ENCODE measurements around the gene TMEM190. TPM values are rescaled to one million over a fixed set of nuclear protein-coding genes. Genes with fewer than 3 reads are reported as not detected.

Gene TMEM190
- not detected in 2 replicates for total RNA-seq (2014; rRNA removed; shearing (Covaris generic))
- polyA plus RNA-seq (2015; cell fraction: cytosol; rRNA removed) = not detected in 2 replicates
- polyA plus RNA-seq (2015; cell fraction: nucleus; rRNA removed) = 1.5 and 3.4 TPM in 2 replicates

DNA sequence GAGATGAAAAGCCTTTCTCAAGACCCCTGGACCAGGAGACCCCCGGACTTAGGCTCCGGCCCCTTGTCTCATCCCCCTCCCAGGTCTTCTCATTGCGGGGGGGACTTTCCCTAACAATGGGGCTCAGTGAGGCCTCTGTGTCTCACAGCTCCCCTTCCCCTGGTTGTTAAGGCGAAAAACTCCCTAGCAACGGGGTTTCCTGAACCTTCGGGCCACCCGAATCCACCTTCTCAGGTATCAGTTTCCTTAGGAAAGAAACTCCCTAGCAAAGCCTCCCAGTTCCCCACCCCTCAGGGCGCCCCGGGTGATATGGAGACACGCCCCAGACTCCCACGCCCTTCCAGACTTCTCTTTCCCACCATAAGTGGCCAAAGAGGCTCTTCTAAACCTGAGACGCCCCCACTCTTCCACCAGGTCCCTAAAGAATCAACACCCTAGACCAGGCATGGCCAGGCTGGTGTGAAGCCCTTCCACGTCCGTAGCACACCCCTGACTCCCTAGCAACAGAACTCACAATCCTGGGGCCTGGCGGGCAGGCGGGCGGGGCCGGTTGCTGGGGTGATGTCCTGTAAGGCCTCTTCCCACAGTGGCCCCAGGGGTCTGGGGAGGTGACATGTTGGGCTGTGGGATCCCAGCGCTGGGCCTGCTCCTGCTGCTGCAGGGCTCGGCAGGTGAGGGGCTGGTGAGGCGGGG is at the start of gene TMEM190:
Gene TMEM190, plus strand, starts transcription at position 586 of the 693 bp plus-strand sequence. Its CDS starts 28 bp downstream, at position 614.
- no peak for DNase-seq (ENCODE audit: low read depth)

DNA sequence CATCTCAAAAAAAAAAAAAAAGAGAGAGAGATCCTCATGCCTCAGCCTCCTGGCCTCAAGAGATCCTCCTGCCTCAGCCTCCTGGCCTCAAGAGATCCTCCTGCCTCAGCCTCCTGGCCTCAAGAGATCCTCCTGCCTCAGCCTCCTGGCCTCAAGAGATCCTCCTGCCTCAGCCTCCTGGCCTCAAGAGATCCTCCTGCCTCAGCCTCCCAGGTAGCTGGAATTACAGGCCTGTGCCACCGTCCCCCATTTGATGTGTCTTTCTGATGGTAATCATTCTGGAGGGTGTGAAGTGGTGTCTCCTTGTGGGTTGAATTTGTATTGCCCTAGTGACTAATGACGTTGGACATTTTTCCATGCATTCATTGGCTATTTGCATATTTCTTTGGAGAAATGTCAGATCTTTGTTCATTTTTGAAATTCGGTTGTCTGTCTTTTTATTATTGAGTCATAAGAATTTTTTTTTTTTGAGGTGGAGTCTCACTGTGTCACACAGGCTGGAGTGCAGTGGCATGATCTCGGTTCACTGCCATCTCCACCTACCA is 47.8 kb upstream of the TMEM190 start:
- DNase-seq (ENCODE audit: low read depth) = peak; percentile 38

DNA sequence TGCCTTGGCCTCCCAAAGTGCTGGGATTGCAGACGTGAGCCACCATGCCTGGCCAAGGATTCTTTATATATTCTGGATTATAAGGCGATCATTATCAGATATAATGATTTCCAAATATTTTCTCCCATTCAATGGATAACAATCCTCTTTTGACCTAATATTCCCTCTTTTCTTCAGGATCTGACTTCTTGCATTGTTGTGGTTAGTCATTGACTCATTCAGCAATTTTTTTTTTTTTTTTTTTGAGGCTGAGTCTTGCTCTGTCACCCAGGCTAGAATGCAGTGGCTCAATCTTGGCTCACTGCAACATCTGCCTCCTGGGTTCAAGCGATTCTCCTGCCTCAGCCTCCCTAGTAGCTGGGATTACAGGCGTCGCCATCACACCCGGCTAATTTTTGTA is 46.8 kb upstream of the TMEM190 start:
- peak; percentile 79 for DNase-seq (ENCODE audit: low read depth)

DNA sequence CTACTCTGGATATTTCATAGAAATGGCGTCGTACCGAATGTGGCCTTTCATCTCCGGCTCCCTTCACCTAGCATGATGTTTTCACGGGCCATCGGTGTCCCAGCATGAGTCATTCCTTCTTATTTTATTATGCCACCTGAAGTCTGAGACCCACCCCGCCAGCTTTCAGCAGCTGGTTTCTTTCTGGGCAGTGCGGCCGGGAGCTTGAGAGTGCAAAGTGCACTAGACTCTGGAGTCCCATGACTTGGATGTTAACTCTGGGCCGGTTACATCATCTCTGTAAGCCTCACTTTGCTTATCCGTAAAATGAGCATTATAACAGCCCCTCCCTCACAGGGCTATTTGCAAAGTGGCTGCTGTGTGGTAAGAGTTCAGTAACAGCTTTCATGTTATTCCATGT is 42.8 kb upstream of the TMEM190 start:
- no peak for DNase-seq (ENCODE audit: low read depth)

DNA sequence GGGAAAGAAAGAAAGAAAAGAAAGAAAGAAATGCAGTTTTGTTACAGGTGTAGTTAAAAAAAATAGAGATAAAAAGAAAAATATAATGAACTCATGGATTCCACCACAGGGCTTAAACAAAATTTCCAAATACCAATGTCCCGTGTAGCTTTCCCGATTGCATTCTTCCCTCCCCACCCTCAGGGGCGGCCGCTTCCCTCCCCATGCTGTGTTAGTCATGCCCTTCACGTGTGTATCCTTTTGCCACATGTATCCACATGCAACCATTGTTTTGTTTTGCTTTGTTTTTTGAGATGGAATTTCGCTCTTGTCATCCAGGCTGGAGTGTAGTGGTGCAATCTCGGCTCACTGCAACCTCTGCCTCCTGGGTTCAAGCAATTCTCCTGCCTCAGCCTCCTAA is 40.5 kb upstream of the TMEM190 start:
- DNase-seq (ENCODE audit: low read depth) = peak; percentile 42

DNA sequence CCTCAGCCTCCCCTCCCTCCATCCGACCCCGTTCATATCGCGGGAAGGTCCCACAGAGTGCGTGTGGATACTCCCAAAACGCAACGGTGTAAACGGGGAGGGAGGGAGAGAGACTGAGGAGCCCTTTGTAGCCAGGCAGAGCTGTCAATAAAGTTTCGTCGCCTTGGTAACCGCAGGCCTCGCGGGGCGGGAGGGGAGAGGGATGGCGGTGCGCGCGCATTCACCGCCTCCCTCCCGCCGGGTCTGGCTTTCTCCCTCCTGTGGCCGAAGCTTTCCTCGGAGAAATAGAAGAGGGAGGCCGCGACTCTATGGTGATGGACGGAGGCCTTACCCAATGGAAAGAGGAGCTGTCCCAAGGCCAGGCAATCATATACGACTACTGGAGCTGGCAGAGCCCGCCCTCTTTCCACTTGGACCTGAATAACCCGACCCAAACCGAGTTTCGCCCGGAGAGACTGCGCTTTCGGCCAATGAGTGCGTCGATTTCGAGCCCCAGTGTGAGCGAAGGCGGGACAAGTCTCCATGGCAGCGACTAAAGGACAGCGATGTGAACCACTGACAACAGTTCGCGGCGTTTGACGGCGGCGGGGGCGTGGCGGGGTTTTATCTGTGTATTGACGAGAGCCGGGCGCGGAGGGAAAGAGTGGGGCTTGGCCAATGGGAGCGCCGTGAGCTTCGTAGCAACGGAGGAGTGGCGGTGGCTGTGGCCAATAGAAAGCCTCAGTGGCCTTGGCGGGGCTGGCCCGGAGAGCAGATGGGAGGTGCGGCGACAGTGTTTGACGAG is 37.3 kb upstream of the TMEM190 start, which contains the start of gene KMT5C:
Gene KMT5C, plus strand, starts transcription at position 772 of the 784 bp plus-strand sequence. CDS start 2,061 bp downstream, outside the sequence.
- peak; percentile 100 for DNase-seq (ENCODE audit: low read depth)

DNA sequence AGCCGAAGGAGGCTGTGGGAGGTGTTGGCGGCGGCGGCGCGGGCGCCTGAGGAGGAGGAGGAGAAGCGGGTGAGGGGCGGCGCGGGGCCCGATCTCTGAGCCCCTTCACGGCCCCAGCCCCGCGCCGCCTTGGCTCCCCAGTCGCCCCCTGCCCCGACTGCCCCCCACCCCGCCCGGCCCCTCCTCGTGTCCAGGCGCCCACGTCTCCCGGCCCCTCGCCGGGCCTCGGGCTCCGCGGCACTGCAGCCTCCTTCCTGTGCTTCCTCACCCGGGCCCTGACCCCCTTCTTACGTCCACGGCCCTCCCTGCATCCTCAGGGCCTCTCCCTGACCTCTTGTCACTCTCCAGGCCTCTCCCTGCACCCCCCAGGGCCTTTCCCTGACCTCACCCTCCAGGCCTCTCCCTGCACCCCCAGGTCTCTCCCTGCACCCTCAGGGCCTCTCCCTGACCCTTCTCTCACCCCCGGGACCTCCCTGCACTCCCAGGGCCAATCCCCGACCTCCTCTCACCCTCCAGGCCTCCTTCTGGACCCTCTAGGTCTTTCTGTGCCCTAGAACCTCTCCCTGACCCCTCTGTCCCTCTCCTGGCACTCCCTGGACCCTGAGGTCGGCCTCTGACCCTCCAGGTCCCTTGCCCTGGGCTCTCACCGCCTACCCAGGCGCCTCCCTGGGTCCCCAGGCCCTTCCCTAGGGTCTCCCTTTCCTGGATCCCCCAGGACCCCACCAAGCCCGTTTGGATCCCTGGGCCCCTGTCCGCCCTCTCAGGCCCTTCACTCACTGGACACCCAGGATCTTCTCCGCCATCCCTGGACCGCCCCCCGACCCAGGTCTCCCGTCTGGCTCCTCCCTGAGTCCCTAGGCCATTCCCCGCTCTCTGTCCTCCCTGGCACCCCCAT is 36.5 kb upstream of the TMEM190 start:
- DNase-seq (ENCODE audit: low read depth) = no peak

DNA sequence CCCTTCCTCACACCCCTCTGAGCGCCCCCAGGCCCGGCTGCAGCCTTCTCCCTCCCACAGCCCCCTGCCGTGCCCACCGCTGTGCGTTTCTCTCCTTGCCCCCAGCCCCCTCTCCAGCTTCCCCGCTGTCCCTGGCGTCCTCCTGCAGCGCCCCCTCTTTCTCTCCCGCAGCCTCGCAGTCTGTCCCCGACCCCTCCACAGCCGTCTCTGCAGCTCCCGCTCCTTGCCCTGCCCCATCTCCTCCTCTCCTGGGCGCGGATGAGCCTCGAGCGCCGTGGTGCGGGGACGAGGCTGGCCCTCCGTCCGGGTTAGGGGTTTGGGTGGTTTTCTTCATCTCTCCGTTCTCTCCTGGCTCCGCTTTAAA is 35.9 kb upstream of the TMEM190 start:
- DNase-seq (ENCODE audit: low read depth) = no peak

DNA sequence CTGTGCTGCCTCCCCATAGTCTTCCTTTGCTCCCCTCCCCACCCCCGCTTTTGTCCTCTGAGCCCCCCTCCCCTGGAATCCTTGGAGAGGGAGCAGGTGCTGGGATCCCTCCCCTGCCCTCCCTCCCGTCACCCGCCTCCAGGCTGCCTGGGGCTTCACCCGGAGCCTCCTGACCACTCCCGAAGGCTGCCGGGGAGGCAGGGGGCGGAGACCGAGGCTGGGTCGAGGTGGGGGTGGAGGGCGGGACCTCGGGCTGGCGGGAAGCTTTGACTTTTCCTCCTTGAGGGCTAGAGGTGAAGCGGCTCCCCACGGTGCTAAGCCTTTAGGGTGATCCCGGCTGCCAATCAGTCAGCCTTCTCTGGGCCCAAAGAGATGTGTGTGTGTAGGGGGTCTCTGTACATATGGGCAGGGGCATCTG is 35.4 kb upstream of the TMEM190 start:
- no peak for DNase-seq (ENCODE audit: low read depth)

DNA sequence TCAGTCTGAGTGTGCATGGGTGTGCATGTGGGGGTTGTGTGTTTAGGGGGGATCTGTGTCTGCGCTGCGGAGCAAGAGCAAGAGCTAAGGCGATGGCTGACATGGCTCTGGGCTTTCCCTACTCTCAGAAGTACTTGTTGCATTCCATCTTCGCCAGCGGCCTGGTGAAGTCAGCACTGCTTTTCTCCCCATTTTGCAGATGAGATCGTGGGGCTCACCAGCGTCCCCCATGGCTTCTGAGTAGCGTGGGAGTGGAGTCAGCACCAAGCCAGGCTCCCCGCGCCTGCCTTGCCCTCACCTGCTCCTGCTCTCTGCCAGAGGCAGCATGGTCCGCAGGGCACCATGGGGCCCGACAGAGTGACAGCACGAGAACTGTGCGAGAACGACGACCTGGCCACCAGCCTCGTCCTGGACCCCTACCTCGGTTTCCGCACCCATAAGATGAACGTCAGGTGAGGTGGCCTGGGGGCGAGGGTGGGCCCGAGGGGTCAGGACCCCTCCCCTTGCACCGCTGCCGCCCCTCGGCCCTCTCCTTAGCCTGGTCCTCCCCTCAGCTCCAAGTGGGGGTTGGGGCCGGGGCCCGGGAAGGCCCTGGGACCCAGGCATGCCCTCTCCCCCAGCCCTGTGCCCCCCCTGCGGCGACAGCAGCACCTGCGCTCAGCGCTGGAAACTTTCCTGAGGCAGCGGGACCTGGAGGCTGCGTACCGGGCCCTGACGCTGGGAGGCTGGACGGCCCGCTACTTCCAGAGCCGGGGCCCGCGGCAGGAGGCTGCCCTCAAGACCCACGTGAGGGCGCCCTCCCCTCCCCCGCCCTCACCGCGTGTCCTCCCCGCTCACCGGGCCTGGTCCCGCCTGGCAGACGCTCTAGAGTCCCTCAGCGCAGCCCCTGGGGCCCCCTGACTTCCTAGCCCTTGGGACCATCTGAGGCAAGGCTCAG is 34.8 kb upstream of the TMEM190 start:
- no peak for DNase-seq (ENCODE audit: low read depth)

DNA sequence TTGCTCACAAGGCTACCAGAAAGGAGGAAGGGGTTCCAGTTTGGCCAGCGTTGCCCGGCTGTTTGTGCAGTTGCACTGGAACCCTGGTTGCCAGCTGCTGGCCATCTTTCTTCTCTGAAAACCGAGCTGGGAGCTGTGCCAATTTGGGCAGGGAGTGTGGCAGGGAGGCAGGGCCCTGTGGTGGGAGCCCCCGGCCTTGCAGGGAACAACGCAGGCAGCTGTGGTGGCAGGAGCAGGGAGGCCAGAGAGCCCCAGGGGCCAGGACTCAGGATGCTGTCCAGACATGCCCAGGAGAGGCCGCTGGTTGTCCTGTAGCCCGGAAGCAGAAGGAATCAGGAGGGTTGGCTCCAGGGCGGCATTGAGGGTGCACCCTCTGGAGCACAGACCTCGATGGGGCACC is 32.2 kb upstream of the TMEM190 start:
- DNase-seq (ENCODE audit: low read depth) = no peak

DNA sequence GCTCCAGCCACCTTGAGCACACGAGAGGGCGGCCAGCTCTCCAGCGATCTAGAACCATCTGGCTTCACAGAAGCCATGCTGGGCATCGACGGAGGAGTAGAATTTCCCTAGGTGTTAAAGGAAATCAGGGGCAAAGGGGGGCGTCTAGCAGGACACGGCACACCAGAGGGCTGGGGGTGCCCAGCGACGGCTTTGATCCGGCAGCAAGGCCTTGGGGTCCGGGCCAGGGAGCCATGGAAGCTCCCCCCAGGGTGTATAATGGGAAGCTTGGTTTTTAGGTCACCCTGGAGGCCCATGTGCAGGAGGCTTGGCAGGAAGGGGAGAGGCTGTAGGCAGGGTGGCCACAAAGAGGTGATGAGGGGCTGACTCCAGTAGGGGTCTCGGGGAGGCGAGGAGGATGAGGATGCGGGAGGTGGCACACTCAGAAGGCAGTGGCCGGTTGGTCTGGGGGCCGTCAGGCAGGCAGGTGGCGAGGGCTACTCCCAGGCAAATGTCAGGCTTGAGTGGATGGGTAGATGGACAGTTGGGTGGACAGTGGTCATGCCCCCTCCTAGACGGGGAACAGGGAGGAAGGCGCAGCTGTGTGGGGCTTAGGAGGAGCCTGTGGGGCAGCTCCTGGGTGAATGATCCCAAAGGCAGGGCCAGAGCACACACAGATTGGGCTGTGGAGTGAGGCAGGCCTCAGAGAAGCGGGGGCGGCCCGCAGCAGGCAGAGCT is 31.4 kb upstream of the TMEM190 start:
- DNase-seq (ENCODE audit: low read depth) = no peak

DNA sequence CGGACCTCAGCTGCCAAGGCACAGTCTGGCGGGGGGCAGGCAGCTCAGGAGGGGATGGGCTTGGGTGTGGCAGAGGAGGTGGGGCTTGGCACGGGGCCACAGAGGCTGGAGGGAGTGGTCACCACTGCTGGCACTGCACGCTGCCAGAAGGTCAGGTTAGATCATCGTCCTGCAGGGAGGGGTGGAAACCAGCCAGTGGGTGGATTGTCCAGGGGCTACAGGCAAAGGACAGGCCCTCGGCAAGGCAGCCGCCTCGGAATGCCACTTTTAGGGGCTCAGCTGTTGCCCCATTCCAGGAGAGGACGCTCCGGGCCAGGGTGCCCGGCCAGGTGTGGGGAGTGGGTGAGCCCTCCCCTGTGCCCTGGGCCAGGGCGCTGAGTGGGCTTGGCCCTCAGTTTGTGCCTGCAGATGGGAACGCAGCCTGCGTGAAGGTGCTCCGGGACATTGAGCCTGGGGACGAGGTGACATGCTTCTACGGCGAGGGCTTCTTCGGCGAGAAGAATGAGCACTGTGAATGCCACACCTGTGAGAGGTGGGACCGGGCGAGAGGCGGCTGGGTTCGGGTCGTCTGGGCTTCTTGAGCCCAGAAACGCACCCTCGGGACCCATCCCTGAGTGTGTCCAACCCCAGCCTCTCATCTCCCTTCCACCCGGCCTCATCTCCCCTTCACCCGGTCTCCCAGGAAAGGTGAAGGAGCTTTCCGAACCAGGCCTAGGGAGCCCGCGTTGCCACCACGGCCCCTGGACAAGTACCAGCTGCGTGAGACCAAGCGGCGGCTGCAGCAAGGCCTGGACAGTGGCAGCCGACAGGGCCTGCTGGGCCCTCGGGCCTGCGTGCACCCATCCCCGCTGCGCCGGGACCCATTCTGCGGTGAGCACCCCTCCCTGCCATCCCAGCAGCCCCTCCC is 30.6 kb upstream of the TMEM190 start:
- DNase-seq (ENCODE audit: low read depth) = no peak

DNA sequence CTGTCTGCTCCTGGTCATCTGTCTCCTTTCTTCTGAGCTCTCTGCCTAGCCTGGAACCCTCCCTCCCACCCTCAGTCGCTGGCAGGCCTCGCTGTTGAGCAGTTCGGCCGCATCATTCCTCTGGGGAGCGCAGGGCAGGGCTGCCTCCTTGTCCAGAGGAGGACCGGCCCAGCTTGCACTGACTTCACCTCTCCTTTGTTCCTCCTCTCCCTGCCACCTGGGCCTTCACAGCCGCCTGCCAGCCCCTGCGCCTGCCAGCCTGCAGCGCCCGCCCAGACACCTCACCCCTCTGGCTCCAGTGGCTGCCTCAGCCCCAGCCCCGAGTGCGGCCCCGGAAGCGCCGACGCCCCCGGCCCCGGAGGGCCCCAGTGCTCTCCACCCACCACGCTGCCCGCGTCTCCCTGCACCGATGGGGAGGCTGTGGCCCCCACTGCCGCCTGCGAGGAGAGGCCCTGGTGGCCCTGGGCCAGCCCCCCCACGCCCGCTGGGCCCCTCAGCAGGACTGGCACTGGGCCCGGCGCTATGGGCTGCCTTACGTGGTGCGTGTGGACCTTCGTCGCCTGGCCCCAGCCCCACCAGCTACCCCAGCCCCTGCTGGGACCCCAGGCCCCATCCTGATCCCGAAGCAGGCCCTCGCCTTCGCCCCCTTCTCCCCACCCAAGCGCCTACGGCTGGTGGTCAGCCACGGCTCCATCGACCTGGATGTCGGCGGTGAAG is 29.7 kb upstream of the TMEM190 start:
- DNase-seq (ENCODE audit: low read depth) = no peak

DNA sequence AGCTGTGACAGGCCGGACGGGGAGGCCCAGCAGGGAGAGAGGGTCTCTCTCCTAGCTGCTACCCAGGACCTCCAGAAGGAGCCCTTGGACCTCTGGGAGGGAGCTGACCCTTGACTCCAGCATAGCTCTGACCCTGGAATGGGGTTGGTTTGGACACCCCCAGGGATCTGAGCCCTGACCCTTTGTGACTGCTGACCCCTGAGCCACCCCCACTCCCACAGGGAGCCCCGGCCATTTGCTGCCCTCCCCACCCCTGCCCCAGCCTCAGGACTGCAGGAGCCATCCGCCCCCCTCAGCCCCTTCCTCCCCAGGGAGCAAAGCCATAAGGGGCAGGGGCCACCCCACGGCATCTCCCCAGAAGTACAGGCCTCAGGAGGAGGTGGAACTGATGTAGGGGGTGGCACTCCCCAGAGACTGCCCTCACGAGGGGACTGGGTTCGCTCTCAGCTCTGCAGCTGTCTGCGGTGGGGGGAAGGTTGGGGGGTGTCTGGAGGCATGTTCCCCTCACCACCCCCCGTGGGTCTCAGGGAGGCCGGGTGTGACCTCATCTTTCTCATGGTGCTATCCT is 29.1 kb upstream of the TMEM190 start:
- DNase-seq (ENCODE audit: low read depth) = no peak

DNA sequence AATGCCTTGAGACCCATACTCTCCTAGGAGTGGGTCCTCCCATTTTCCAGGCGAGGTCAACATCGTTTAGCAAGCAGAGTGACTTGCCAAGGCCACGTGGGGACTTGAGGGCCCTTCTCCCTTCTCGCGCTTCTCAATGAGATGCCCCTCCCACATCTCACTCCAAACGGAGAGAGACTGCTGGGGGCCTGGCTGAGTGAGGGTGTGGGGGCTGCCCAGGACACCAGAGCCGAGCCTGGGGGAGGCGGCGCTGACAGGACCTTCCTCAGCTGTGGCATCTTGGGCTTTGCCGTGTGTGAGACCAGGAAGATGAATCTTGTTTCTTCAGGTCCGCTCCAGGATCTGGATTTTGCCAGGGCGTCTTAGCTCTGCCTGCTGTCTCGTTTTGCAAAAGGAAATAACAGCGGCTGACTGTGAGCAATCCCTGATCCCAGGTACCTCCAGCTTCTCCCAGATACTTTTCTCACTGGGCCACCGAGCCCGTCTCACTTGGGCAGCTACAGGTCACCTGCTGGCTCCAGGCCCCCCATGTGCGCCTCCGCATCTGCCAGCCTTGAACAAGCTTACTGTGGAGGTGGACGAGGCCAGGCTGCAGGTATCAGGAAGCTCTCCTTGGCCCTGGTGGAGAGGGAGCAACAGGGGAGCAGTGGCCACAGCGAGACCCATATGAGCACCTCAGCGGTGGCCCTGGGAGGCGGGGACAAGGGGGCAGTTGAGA is 28.1 kb upstream of the TMEM190 start:
- DNase-seq (ENCODE audit: low read depth) = no peak
